Caco-2 (cell line): ENCODE measurements around the gene BAIAP3. TPM values are rescaled to one million over a fixed set of nuclear protein-coding genes. Genes with fewer than 3 reads are reported as not detected.

ENCODE experiments used
- BruUV-seq: library from RNA; stranded (reverse); fragments of 400-500 nt; replicated peaks from 2 replicates; lab custom pipeline; 2021; lab: Mats Ljungman, UMichigan
- CTCF ChIA-PET: fragments of 300-600 bp; sonication (Branson Sonifier 250); formaldehyde crosslinking; loops from one replicate; lab custom pipeline; 2022; ENCODE audit warnings: antibody characterized with exemption; lab: Charles Lee
- POLR2A ChIA-PET: fragments of 300-600 bp; sonication (Branson Sonifier 250); formaldehyde crosslinking; loops from one replicate; lab custom pipeline; 2022; ENCODE audit warnings: antibody characterized with exemption; lab: Charles Lee
- DNase-seq, 2 experiments: peaks; one replicate each; pipeline versions ENCODE4 v3.0.0 to v3.0.0-alpha.2; 2020 to 2022
- H3K27me3 ChIP-seq: replicated peaks from 2 replicates; pipeline ENCODE4 v1.6.0; 2011; ENCODE audit warnings: low read length; ENCODE audit not compliant: control insufficient read depth, insufficient read depth
- H3K36me3 ChIP-seq: 2 replicates; pipeline ENCODE4 v1.5.1; 2011; ENCODE audit warnings: low read length; ENCODE audit not compliant: control insufficient read depth, insufficient read depth
- H3K4me1 ChIP-seq: fragments of 250-450 bp; sonication (Bioruptor Pico); 2 replicates; pipeline ENCODE4 v1.5.1; 2020; ENCODE audit warnings: mild to moderate bottlenecking
- H3K4me3 ChIP-seq: 2 replicates; pipeline ENCODE4 v1.5.1; 2011; ENCODE audit warnings: low read depth, mild to moderate bottlenecking, control low read depth, low read length
- H3K9me3 ChIP-seq: fragments of 250-450 bp; sonication (Bioruptor Pico); 2 replicates; pipeline ENCODE4 v1.5.1; 2020; ENCODE audit warnings: mild to moderate bottlenecking, moderate library complexity
- H3K27ac Mint-ChIP-seq: one replicate; pipeline ENCODE4 v1.8.0; 2022; ENCODE audit warnings: mixed read lengths; ENCODE audit not compliant: unreplicated experiment
- H3K27me3 Mint-ChIP-seq: one replicate; pipeline ENCODE4 v1.8.0; 2022; ENCODE audit warnings: mixed read lengths; ENCODE audit not compliant: insufficient read depth, unreplicated experiment
- H3K36me3 Mint-ChIP-seq: one replicate; pipeline ENCODE4 v1.8.0; 2022; ENCODE audit warnings: mild to moderate bottlenecking, mixed read lengths; ENCODE audit not compliant: insufficient read depth, unreplicated experiment
- H3K4me1 Mint-ChIP-seq: one replicate; pipeline ENCODE4 v1.8.0; 2022; ENCODE audit warnings: low read depth, mixed read lengths; ENCODE audit not compliant: unreplicated experiment
- H3K4me3 Mint-ChIP-seq: one replicate; pipeline ENCODE4 v1.8.0; 2022; ENCODE audit warnings: mild to moderate bottlenecking, moderate library complexity, mixed read lengths; ENCODE audit not compliant: unreplicated experiment
- H3K9me3 Mint-ChIP-seq: one replicate; pipeline ENCODE4 v1.8.0; 2022; ENCODE audit warnings: mixed read lengths; ENCODE audit not compliant: unreplicated experiment
- CTCF ChIP-seq, 2 experiments: fragments of 200-600 bp in 1 of 2; IDR thresholded peaks; 1 replicate in 1 of 2; 2 replicates in 1 of 2; pipeline versions ENCODE4 v1.5.1 to v1.8.0; 2011 to 2022; ENCODE audit warnings: antibody characterized with exemption in 1 of 2, control low read depth in 1 of 2, inconsistent platforms in 1 of 2, low read depth in 1 of 2, low read length in 1 of 2, mild to moderate bottlenecking in 1 of 2, moderate library complexity in 1 of 2; ENCODE audit not compliant: insufficient read depth in 1 of 2, severe bottlenecking in 1 of 2, unreplicated experiment in 1 of 2
- intact Hi-C: fragments of 100-400 bp; cut with micrococcal nuclease; formaldehyde crosslinking; loops from one replicate; pipeline ENCODE4 v1.10.0; 2022; ENCODE audit not compliant: unreplicated experiment
- total RNA-seq: library from RNA; stranded (reverse); gene quantifications from 2 replicates; pipeline ENCODE4 v1.2.3, GENCODE V29; 2022

BAIAP3 gene
- total RNA-seq, 1 experiment from 2014 or later: 5.0 TPM

- Histone ChIP-seq H3K4me1 (peaks cover 1% of the 10 kb centered on the region), H3K36me3 (no peaks in the 10 kb centered on the region), H3K4me3 (no peak overlapping the region), H3K9me3 (no peaks in the 10 kb centered on the region), H3K27me3 (no peaks in the 10 kb centered on the region)
- no peaks in the 10 kb centered on the region for H3K4me1 Mint-ChIP-seq
- H3K36me3 Mint-ChIP-seq: peaks cover 8% of the 10 kb centered on the region
- no peak overlapping the region for H3K27ac Mint-ChIP-seq
- CTCF ChIA-PET: no interaction called here
- H3K27me3 Mint-ChIP-seq: no peaks in the 10 kb centered on the region
- DNase-seq: no peak
- H3K4me3 Mint-ChIP-seq: no peak overlapping the region
- no peaks in the 10 kb centered on the region for H3K9me3 Mint-ChIP-seq
- intact Hi-C loops: no loop called here
- POLR2A ChIA-PET: no interaction called here
- TF ChIP-seq CTCF (IDR thresholded peaks at IDR 0.05; ENCODE audit: insufficient read depth in 1 of 2, low read depth in 1 of 2, low read length in 1 of 2, severe bottlenecking in 1 of 2, unreplicated experiment in 1 of 2): no peak
- no TSS peak for BruUV-seq
Measured at GRCh38 chr16:1305823-1306222, 27.6 kb upstream of the BAIAP3 start.

- POLR2A ChIA-PET: no interaction called here
- Mint-ChIP-seq H3K27me3 (no peaks in the 10 kb centered on the region), H3K36me3 (peaks cover 12% of the 10 kb centered on the region), H3K27ac (no peak overlapping the region), H3K4me1 (no peaks in the 10 kb centered on the region), H3K4me3 (no peak overlapping the region), H3K9me3 (no peaks in the 10 kb centered on the region)
- Histone ChIP-seq H3K36me3 (no peaks in the 10 kb centered on the region), H3K4me3 (no peak overlapping the region), H3K9me3 (no peaks in the 10 kb centered on the region), H3K27me3 (no peaks in the 10 kb centered on the region), H3K4me1 (peaks cover 1% of the 10 kb centered on the region; the same call in 1 of the 2 replicates)
- CTCF ChIA-PET: interaction anchor here (0.6 kb wide), 1 partner anchor 1220 kb away, joined by 3 read pairs; no protein-coding TSS in a partner anchor
- BruUV-seq: no TSS peak
- DNase-seq: no peak
- intact Hi-C loops: no loop called here
- no peak for TF ChIP-seq CTCF (IDR thresholded peaks at IDR 0.05; ENCODE audit: insufficient read depth in 1 of 2, low read depth in 1 of 2, low read length in 1 of 2, severe bottlenecking in 1 of 2, unreplicated experiment in 1 of 2)
Measured at GRCh38 chr16:1306334-1306733, 27.1 kb upstream of the BAIAP3 start.

- Mint-ChIP-seq H3K9me3 (no peaks in the 10 kb centered on the region), H3K27ac (peak overlapping the region; percentile 99), H3K4me1 (no peaks in the 10 kb centered on the region), H3K36me3 (peaks cover 23% of the 10 kb centered on the region), H3K4me3 (peak overlapping the region; percentile 100), H3K27me3 (no peaks in the 10 kb centered on the region)
- no peak for DNase-seq
- H3K36me3 ChIP-seq: no peaks in the 10 kb centered on the region; the same call in none of the 2 replicates
- intact Hi-C loops: no loop called here
- H3K27me3 ChIP-seq: no peaks in the 10 kb centered on the region
- CTCF ChIA-PET: no interaction called here
- peak overlapping the region; percentile 50 for H3K4me3 ChIP-seq
- H3K4me1 ChIP-seq: peaks cover 5% of the 10 kb centered on the region; the same call in 1 of the 2 replicates
- POLR2A ChIA-PET: interaction anchor here (0.6 to 1.6 kb wide), 4 partner anchors 9 to 403 kb away, joined by 3 to 6 read pairs (median 4); partner anchors contain the start of genes CRAMP1 and IFT140
- BruUV-seq: no TSS peak
- no peak for TF ChIP-seq CTCF (IDR thresholded peaks at IDR 0.05; ENCODE audit: insufficient read depth in 1 of 2, low read depth in 1 of 2, low read length in 1 of 2, severe bottlenecking in 1 of 2, unreplicated experiment in 1 of 2)
- no peaks in the 10 kb centered on the region for H3K9me3 ChIP-seq
Measured at GRCh38 chr16:1308036-1308976, 25.1 kb upstream of the BAIAP3 start.
